WTC11 (cell line): Measurements from ENCODE around the gene AKT2.

Experiments used
- MAX ChIP-seq: sonication (generic); formaldehyde crosslinking; IDR thresholded peaks from 2 replicates; pipeline ENCODE4 v1.8.0; 2022; ENCODE audit warnings: mild to moderate bottlenecking, missing genetic modification reagents
- TCF7 ChIP-seq: sonication (generic); formaldehyde crosslinking; IDR thresholded peaks from 2 replicates; pipeline ENCODE4 v1.8.0; 2022; ENCODE audit warnings: mild to moderate bottlenecking, low read depth, missing genetic modification reagents, moderate library complexity
- TEAD1 ChIP-seq: sonication (generic); formaldehyde crosslinking; IDR thresholded peaks from 2 replicates; pipeline ENCODE4 v1.8.0; 2022; ENCODE audit warnings: mild to moderate bottlenecking, missing genetic modification reagents
- ZNF121 ChIP-seq: sonication (generic); formaldehyde crosslinking; IDR thresholded peaks from 2 replicates; pipeline ENCODE4 v1.8.0; 2023; ENCODE audit warnings: missing genetic modification reagents
- TF ChIP-seq, protein P1 (sequence below): fragments of 200-600 bp; IDR thresholded peaks from 2 replicates; pipeline ENCODE4 v1.8.0; 2022; ENCODE audit warnings: antibody characterized with exemption
- TF ChIP-seq, protein P2 (sequence below): sonication (generic); formaldehyde crosslinking; IDR thresholded peaks from 2 replicates; pipeline ENCODE4 v1.8.1; 2023; ENCODE audit warnings: mild to moderate bottlenecking, moderate library complexity, missing genetic modification reagents

DNA sequence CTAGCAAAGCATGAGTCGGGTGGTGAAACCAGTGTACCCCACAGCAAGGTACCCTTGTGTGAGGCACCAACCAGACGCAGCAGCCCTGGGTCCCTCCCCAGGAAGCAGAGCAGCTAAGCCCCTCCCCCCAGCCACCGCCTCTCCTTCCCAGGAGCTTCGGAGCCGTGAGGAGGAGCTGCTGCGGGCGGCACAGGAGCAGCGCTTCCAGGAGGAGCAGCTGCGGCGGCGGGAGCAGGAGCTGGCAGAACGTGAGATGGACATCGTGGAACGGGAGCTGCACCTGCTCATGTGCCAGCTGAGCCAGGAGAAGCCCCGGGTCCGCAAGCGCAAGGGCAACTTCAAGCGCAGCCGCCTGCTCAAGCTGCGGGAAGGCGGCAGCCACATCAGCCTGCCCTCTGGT lies 79.4 kb downstream of the AKT2 start:
- TF ChIP-seq TCF7 (CRISPR knock-in tag) (no peak), TEAD1 (CRISPR knock-in tag) (no peak), MAX (CRISPR knock-in tag) (no peak), ZNF121 (no peak)
- TF ChIP-seq, protein P1, sequence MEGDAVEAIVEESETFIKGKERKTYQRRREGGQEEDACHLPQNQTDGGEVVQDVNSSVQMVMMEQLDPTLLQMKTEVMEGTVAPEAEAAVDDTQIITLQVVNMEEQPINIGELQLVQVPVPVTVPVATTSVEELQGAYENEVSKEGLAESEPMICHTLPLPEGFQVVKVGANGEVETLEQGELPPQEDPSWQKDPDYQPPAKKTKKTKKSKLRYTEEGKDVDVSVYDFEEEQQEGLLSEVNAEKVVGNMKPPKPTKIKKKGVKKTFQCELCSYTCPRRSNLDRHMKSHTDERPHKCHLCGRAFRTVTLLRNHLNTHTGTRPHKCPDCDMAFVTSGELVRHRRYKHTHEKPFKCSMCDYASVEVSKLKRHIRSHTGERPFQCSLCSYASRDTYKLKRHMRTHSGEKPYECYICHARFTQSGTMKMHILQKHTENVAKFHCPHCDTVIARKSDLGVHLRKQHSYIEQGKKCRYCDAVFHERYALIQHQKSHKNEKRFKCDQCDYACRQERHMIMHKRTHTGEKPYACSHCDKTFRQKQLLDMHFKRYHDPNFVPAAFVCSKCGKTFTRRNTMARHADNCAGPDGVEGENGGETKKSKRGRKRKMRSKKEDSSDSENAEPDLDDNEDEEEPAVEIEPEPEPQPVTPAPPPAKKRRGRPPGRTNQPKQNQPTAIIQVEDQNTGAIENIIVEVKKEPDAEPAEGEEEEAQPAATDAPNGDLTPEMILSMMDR, result no peak
- TF ChIP-seq, protein P2, sequence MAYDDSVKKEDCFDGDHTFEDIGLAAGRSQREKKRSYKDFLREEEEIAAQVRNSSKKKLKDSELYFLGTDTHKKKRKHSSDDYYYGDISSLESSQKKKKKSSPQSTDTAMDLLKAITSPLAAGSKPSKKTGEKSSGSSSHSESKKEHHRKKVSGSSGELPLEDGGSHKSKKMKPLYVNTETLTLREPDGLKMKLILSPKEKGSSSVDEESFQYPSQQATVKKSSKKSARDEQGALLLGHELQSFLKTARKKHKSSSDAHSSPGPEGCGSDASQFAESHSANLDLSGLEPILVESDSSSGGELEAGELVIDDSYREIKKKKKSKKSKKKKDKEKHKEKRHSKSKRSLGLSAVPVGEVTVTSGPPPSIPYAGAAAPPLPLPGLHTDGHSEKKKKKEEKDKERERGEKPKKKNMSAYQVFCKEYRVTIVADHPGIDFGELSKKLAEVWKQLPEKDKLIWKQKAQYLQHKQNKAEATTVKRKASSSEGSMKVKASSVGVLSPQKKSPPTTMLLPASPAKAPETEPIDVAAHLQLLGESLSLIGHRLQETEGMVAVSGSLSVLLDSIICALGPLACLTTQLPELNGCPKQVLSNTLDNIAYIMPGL (CRISPR knock-in tag), result no peak
